SU-DHL-6 (cell line): ENCODE measurements around the gene NCS1.

ENCODE experiments used
- H2AFZ ChIP-seq: fragments of 200-600 bp; sonication (generic); 2 replicates; pipeline ENCODE4 v1.6.1; 2014; ENCODE audit warnings: low read depth, mild to moderate bottlenecking, moderate library complexity, mixed read lengths, antibody characterized with exemption, low read length; ENCODE audit not compliant: severe bottlenecking
- H3F3A ChIP-seq: fragments of 200-600 bp; shearing (Covaris generic); 2 replicates; pipeline ENCODE4 v1.6.0; 2016; ENCODE audit warnings: antibody characterized with exemption, mild to moderate bottlenecking; ENCODE audit not compliant: insufficient read depth
- H3K27ac ChIP-seq: fragments of 200-600 bp; sonication (generic); 2 replicates; pipeline ENCODE4 v1.5.1; 2016; ENCODE audit warnings: low read depth, mild to moderate bottlenecking, low read length, moderate library complexity, mixed read lengths
- H3K27me3 ChIP-seq: fragments of 200-600 bp; sonication (generic), shearing (Covaris generic); 2 replicates; pipeline ENCODE4 v1.6.0; 2014; ENCODE audit warnings: mild to moderate bottlenecking, low read length
- H3K36me3 ChIP-seq: fragments of 200-600 bp; sonication (generic); 2 replicates; pipeline ENCODE4 v1.6.1; 2014; ENCODE audit warnings: mild to moderate bottlenecking, low read length, mixed read lengths
- H3K4me2 ChIP-seq: fragments of 300-600, 200-600 bp; shearing (Covaris generic), sonication (generic); 2 replicates; pipeline ENCODE4 v1.6.0; 2014; ENCODE audit warnings: low read length, low read depth, mild to moderate bottlenecking; ENCODE audit not compliant: poor library complexity, severe bottlenecking
- H3K4me3 ChIP-seq: fragments of 200-600 bp; sonication (generic); 2 replicates; pipeline ENCODE4 v1.5.1; 2014; ENCODE audit warnings: antibody characterized with exemption, low read length, mild to moderate bottlenecking, mixed read lengths; ENCODE audit not compliant: insufficient read depth, poor library complexity, severe bottlenecking
- H3K79me2 ChIP-seq: fragments of 200-600 bp; sonication (generic); 2 replicates; pipeline ENCODE4 v1.6.1; 2014; ENCODE audit warnings: mild to moderate bottlenecking, low read length, moderate library complexity; ENCODE audit not compliant: insufficient read depth
- H3K9ac ChIP-seq: fragments of 200-600 bp; sonication (generic); 2 replicates; pipeline ENCODE4 v1.7.0; 2014; ENCODE audit warnings: mild to moderate bottlenecking, low read length
- H3K9me2 ChIP-seq: fragments of 200-600 bp; sonication (generic); replicated peaks from 2 replicates; pipeline ENCODE4 v1.6.1; 2014; ENCODE audit warnings: low read length; ENCODE audit not compliant: insufficient read depth
- H3K9me3 ChIP-seq: fragments of 200-600 bp; sonication (generic); 2 replicates; pipeline ENCODE4 v1.6.1; 2014; ENCODE audit warnings: low read length, mixed read lengths; ENCODE audit not compliant: insufficient read depth
- H4K20me1 ChIP-seq: fragments of 200-600 bp; sonication (generic); 2 replicates; pipeline ENCODE4 v1.6.1; 2014; ENCODE audit warnings: low read depth, mild to moderate bottlenecking, antibody characterized with exemption, low read length, moderate library complexity, mixed read lengths
- CTCF ChIP-seq: fragments of 200-600 bp; sonication (generic); IDR thresholded peaks from one replicate; pipeline ENCODE4 v1.5.1; 2017; ENCODE audit warnings: antibody characterized with exemption, mild to moderate bottlenecking, low read length, moderate library complexity; ENCODE audit not compliant: insufficient read depth, poor library complexity, severe bottlenecking
- EZH2phosphoT487 ChIP-seq: fragments of 200-600 bp; sonication (generic), shearing (Covaris generic); conservative IDR thresholded peaks from 2 replicates; pipeline ENCODE4 v1.6.1; 2018; ENCODE audit warnings: mild to moderate bottlenecking, antibody characterized with exemption, low read length, moderate library complexity, mixed read lengths

Gene NCS1

GRCh38 chr9:130143279-130143893, 28.8 kb upstream of the NCS1 start:
- Histone ChIP-seq H3K9me2 (no peaks in the 10 kb centered on the region), H3K9me3 (no peaks in the 10 kb centered on the region), H2AFZ (no peak overlapping the region), H3K9ac (no peak overlapping the region), H3K79me2 (no peaks in the 10 kb centered on the region), H3K36me3 (no peaks in the 10 kb centered on the region), H3F3A (no peaks in the 10 kb centered on the region), H3K4me2 (no peak overlapping the region), H3K4me3 (no peak overlapping the region), H3K27me3 (no peaks in the 10 kb centered on the region), H4K20me1 (no peaks in the 10 kb centered on the region), H3K27ac (no peak overlapping the region)
- TF ChIP-seq EZH2phosphoT487 (no peak), CTCF (no peak)

GRCh38 chr9:130143958-130144366, 28.2 kb upstream of the NCS1 start:
- no peaks in the 10 kb centered on the region for H3K27me3 ChIP-seq
- H3F3A ChIP-seq, result no peaks in the 10 kb centered on the region
- TF ChIP-seq EZH2phosphoT487 (no peak), CTCF (no peak)
- no peak overlapping the region for H3K9ac ChIP-seq
- H2AFZ ChIP-seq, result no peak overlapping the region
- no peak overlapping the region for H3K4me2 ChIP-seq
- H4K20me1 ChIP-seq, result no peaks in the 10 kb centered on the region
- no peak overlapping the region for H3K27ac ChIP-seq
- H3K4me3 ChIP-seq, result no peak overlapping the region
- H3K79me2 ChIP-seq, result no peaks in the 10 kb centered on the region
- H3K9me3 ChIP-seq, result no peaks in the 10 kb centered on the region
- H3K36me3 ChIP-seq, result no peaks in the 10 kb centered on the region
- no peaks in the 10 kb centered on the region for H3K9me2 ChIP-seq

DNA sequence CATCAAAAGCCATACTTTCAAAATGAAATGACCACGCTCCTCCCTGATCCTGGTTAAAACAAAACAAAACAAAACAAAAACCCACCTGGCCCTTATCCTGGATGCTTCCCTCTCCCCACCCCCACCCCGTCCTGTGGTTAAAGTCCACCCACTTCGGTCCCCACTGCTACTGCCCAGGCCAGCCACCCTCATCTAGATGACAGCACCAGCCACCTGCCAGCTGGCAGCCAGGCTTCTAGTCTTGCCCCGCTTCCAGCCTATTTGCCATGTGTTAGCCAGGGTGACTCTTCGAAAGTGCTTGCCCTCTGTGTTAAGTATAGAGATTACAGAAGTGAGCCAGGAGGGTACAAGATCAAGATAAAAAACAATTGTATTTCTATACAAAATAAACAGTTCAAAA, 27.5 kb upstream of the NCS1 start:
- TF ChIP-seq CTCF (no peak), EZH2phosphoT487 (no peak)
- no peak overlapping the region for H3K9ac ChIP-seq

More for the DNA sequence above, 27.5 kb upstream of the NCS1 start:
- Histone ChIP-seq H3K27ac (no peak overlapping the region), H3K9me2 (no peaks in the 10 kb centered on the region), H3K9me3 (no peaks in the 10 kb centered on the region), H3K4me3 (no peak overlapping the region), H3K36me3 (no peaks in the 10 kb centered on the region), H3K79me2 (no peaks in the 10 kb centered on the region), H4K20me1 (no peaks in the 10 kb centered on the region), H3K4me2 (no peak overlapping the region), H2AFZ (no peak overlapping the region), H3F3A (no peaks in the 10 kb centered on the region), H3K27me3 (no peaks in the 10 kb centered on the region)
